Skin of body (tissue), 2 donors: ENCODE measurements around the gene TARS1. TPM values are rescaled to one million over a fixed set of nuclear protein-coding genes. Genes with fewer than 3 reads are reported as not detected.
"Not testable (repeated sequence)": the region's sequence is repeated elsewhere in the genome, so short reads cannot be mapped to it uniquely, and the experiment has no call there.

ENCODE experiments used
- DNase-seq: peaks from one replicate; lab custom pipeline; 2025; lab: John Stamatoyannopoulos, UW
- total RNA-seq: library from RNA; depleted of rRNA; stranded (reverse); fragments of >200 nt; gene quantifications from one replicate; pipeline ENCODE4 v1.2.3, GENCODE V29; 2014

Gene TARS1
- total RNA-seq, 1 donor from 2014 or later: 104 TPM

DNA sequence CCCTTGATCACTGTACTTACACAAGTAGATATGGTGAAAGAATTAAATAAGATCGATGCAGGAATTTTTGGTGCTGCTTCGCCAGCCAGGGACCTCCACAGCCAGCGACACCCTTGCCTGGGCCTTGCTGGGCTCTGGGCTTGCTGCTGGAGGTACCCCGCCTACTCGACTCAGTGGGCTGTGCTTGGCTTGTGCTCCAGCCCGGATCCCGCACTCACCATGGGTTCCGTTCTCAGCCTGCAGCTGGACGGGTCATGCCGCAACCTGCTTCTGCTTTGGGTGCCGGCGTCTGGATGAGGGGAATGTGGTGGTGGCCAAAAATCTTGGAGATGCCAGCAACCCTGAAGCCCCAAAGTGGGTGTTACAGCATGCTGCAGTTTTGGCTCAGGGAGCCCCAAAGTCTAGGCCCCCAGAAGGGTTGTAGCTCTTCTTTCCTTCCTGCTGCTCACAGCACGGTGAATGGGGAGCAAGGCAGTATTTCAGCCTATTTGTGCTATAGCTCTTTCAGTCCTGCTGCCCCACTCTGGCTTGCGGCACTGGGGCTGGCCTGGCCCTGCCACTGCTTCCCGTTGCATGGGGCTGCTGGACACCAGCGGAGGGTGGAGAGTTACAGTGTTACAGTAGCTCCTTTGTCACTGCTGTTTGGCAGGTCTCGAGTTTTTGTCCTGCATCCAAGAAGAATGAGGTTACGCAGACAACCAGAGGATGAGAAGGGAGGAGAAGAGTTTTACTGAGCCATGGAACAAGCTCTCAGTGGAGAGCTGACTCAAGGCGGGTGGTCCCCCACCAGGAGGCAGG lies 48.0 kb downstream of the TARS1 start:
- no peak for DNase-seq

DNA sequence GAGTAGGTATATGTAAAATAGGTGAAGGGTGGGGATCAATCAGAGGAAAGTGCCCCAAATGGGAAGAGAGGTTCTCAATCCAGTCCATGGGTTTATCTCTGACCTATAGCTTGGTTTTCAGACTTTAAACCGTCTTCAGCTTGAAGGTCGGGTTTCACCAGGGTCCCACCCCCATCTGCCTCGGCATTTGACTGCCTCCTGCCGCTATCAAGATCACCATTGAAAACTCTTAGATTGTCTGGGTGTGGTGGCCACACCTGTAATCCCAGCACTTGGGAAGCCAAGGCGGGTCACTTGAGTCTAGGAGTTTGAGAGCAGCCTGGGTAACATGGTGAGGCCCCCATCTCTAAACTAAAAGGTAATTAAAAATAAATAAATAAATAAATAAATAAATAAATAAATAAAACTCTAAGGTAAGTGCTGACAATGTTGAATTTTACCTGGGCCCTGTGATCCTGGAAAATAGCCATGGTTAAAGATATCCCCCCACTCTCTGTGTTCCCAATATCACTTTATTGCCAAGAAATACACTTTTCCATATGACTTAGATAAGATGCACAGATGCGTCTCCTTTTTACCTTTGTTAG lies 48.8 kb downstream of the TARS1 start:
- no peak for DNase-seq

DNA sequence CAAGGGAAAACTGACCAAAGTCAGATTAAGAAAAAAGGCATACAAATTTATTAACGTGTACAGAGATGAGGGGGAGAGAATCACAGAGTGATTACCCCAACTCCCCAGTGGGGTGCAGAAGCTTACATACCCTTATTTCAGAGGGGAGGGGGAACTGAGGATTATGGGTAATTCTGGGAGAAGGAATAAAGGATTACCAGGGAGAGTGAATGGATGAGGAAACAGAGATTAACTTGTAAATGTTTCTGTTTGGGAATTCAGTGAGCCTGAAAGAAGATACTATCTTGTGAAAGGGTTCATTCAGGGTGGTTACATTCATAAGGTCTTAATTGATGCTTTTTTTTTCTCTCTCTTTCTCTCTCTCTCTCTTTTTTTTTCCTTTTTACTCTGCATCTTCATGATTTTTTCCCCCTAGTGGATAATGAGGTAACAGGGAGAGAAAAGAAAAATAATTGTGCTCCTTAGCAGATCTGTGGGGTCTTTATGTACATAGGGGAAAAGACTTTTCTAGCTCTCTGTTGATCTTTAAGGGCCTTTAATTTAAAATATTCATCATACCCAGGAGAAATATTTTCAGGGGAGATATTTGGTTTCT lies 49.4 kb downstream of the TARS1 start:
- DNase-seq: no peak

DNA sequence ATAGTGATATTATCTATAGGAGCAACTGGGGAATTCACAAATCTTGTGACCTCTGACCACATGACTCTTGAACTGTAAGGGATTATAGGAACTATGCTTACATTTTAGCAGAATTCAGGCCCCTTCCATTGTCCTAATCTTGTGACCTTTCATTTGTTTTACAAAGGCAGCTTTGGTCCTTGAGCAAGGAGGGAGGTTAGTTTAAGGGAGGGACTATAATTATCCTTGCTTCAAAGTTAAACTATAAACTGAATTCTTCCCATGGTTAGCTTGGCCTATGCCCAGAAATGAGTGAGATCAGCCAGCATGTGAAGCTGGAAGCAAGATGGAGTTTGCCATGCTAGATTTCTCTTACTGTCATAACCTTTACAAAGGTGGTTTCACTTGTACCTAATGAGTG lies 51.2 kb downstream of the TARS1 start:
- DNase-seq: no peak

DNA sequence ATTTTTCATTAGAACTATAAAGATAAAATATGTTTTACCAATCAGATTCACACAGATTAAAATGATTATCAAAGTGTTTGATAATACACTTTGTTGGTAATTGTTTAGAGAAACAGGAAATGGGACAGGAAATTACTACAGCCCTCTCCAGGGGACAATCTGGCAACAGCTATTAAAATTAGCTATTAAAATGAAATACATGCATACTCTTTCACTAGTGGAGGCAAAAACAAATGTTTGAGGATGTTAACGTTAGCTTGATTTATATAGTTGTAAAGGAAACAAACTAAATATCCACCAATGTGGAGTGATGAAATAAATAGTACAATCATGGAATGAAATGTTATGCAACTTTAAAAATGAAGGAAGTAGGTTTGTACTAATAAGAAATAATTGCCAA lies 53.7 kb downstream of the TARS1 start:
- DNase-seq: peak; percentile 43

DNA sequence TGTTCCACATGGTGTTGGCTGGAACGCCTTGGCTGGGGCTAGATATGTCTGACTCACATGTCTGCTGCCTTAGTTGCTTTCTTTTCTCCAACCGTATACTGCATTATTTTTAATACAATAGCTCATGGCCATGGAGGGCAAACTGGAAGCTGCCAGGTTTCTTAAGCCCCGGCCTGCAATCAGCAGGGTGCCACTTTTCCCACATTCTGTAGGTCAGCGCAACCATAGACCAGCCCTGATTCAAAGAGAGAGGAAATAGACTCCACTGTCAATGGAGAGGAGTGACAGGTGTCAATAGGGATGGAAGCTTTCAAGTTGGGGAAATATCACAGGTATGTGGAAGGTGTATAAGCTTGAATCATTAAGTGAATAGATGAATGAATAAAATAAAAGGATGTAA lies 60.5 kb downstream of the TARS1 start:
- no peak for DNase-seq

DNA sequence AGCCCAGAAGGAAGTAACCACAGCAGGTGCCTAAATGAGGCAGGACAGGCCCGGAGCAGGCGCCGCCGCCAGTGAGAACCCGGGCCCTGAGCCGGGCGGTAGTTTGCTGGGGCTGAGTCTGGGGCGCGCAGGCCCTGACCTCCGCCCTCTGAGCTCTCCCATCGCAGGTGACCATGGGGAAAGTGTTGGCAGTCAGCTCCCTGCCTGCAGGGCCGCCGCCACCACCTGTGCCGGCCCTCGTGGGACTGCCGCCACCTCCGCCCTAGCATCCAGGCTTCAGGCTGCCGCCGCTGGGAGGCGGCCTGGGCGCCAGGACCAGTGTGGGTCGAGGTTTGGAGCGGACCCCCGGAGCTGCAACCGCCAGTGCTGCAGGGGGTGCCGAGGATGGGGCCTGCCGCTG lies 61.1 kb downstream of the TARS1 start:
- DNase-seq: no peak

DNA sequence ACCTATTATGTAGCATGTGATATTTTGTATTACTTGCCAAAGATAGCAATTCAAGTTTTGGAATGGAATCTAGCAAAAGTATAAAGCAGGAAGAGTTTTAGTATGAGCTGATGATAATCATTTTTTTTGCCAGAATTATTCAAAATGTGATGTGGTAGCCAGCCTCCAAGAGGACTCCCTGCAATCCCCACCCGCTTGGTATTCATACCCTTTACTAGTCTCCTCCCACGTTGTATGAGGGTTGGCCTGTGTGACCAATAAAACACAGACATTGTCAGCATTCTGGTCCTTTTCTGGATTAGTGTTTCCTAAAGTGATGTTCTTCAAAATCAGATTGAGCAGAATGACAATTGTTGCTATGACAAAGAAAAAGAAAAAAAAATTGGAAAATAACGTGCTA lies 63.8 kb downstream of the TARS1 start:
- DNase-seq: no peak

DNA sequence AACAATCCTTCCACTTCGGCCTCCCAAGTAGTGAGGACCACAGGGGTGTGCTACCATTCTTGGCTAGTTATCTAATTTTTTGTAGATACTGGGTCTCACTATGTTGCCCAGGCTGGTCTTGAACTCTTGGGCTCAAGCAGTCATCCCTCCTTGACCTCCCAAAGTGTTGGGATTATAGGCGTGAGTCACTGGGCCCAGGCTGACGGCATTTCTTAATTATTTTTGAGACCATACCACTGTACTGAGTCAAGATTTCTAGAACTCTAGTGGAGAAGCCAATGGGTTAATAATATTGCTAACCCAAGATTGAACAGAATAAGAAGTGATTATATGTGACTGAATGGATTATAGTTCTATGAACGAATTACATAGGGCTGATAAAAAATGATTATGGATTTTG lies 66.7 kb downstream of the TARS1 start:
- DNase-seq: no peak

DNA sequence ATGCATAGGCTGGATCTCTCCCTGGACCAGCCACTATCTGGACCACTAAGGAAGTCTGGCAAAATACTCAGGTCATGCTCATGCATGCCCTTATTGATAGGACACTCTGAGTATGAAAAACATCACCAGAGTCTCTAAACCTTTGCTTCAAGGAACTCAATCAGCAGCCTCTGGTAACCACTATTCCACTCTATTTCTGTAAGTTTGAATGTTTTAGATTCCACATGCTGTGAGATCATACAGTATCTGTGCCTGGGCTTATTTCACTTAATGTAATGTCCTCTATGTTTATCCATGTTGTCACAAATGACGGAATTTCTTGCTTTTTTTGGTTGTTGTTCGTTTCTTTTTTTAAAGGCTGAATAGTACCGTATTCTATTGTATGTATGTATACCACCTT lies 68.3 kb downstream of the TARS1 start:
- no peak for DNase-seq

DNA sequence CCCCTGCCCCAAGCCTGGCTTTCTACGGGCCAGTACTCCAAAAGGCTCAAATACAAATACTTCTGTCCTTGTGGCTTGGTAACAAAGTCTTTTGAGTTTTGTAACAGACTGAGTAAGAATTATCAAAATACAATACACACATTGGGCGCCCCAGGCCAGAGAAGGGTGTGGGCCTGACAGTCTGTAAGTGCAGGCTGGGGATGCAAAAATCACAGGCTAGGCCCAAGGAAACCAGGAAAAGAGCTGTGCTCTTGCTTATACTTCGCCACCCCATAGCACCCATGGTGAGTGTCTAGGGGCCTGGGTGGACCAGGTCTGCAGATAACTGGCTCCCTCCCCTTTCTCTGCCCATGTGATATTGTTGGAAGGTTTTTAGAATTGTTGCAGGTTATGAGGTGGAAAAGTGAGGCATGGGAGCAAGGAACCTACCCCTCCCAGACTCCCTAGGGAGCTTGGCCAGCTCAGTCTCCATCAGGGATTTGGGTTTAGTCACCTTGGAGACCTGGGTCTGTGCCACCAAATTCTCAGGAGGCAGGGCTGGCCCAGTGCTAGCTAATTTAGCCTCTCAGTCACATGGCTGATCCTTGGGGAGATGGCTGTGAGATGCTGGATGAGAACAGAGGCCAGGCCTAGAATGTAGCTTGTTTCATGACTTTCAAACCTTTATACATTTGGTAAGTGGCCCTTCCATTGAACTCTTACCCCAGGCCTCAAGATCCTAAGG lies 72.9 kb downstream of the TARS1 start:
- DNase-seq: no peak

DNA sequence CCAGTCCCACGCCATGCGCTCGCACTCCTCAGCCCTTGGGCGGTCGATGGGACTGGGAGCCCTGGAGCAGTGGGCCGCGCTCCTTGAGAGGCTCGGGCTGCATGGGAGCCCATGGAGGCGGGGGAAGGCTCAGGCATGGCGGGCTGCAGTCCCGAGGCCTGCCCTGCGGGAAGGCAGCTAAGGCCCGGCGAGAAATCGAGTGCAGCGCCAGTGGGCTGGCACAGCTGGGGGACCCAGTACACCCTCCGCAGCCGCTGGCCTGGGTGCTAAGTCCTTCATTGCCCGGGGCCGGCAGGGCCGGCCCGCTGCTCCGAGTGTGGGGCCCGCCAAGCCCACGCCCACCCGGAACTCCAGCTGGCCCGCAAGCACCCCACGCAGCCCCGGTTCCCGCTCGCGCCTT lies 74.6 kb downstream of the TARS1 start:
- not testable (repeated sequence) for DNase-seq

DNA sequence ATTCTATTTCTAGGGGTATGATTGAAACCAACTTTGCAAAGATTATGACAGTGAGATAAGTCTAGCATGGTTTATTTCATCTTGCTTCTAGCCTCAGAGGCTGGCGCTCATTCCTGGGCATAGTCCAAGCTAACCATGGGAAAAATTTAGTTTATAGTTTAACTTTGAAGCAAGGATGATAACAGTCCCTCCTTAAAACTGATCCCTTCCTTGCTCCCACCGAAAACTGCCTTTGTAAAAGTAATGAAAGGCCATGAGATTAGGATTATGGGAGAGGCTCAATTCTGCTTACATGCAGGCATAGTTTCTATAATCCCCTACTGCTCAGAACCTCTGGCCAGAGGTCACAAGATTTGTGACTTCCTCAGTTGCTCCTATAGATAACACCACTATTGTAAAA lies 75.7 kb downstream of the TARS1 start:
- no peak for DNase-seq
